ENCODE measurements around the gene NAIF1.
A peak's percentile ranks its signal among the peaks of the same experiment; 100 is the strongest.
"Not testable (repeated sequence)": the region's sequence is repeated elsewhere in the genome, so short reads cannot be mapped to it uniquely, and the experiment has no call there.

Gene NAIF1

GRCh38 chr9:128057724-128058409 lies 9.3 kb downstream of the NAIF1 start:
- DNase-seq (ENCODE audit: low spot score), result no peak

- DNase-seq (ENCODE audit: low spot score), result no peak
These were observed 10.0 kb downstream of the NAIF1 start for GRCh38 chr9:128056887-128057723.

- DNase-seq (ENCODE audit: low spot score), result no peak
These were observed 11.0 kb downstream of the NAIF1 start for GRCh38 chr9:128056086-128056485.

- DNase-seq (ENCODE audit: low spot score), result no peak
These were observed 11.6 kb downstream of the NAIF1 start for GRCh38 chr9:128055344-128056040.

- no peak for DNase-seq (ENCODE audit: low spot score)
These were observed 13.0 kb downstream of the NAIF1 start for GRCh38 chr9:128054087-128054486.

GRCh38 chr9:128053560-128053959 lies 13.6 kb downstream of the NAIF1 start:
- DNase-seq (ENCODE audit: low spot score), result no peak

DNA sequence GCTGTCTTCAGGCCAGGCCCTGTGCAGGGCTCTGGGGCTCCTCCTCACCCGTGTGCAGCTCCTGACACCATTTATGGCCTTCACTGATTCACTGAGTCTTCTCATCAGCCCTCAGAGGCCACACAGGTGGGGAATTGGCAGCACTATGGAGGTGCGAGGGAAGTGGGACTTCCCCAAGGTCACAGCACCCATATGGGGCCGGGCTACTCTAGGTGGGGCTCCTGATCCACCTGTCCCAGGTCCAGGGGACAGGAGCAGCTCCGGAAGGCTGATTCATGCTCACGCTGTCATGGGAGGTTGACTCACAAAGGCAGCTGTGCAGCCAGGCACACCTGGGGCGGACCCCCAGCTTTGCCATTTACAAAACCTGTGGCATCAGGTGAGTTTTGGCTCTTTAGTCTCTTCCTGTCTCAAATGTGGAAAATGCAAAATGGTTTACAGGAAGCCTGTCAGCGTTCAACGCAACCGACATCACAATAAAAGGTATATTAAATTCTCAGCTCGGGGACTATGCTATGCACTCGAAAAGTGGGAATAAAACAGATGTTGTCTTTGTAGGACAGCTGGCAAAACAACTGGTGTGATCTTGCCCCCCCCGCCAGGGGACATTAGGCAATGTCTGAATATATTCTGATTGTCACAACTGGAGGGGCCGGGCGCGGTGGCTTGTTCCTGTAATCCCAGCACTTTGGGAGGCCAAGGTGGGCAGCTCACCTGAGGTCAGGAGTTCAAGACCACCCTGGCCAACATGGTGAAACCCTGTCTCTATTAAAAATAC lies 15.0 kb downstream of the NAIF1 start:
- no peak for DNase-seq (ENCODE audit: low spot score)

DNA sequence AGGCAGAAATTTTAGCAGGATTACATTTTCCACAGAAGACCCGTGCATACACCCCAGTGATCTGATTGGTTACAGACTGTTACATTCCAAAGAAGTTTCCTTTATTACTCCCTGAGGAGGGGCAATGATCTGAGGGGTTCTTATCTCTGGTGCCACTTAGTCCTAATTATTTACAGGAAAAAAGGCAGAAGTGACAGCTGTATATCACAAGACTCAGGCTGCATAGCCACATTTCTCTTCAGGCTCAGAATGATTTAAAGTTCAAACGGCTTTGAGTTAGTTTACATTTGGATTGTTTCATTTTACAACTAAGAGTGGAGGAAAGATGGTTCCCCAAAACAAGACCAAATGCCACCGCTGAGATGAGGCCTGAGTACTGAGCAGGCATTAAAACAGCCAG lies 17.3 kb downstream of the NAIF1 start:
- no peak for DNase-seq (ENCODE audit: low spot score)

GRCh38 chr9:128048663-128049062 lies 18.5 kb downstream of the NAIF1 start:
- no peak for DNase-seq (ENCODE audit: low spot score)

GRCh38 chr9:128047231-128047630 lies 19.9 kb downstream of the NAIF1 start:
- DNase-seq (ENCODE audit: low spot score), result no peak

DNA sequence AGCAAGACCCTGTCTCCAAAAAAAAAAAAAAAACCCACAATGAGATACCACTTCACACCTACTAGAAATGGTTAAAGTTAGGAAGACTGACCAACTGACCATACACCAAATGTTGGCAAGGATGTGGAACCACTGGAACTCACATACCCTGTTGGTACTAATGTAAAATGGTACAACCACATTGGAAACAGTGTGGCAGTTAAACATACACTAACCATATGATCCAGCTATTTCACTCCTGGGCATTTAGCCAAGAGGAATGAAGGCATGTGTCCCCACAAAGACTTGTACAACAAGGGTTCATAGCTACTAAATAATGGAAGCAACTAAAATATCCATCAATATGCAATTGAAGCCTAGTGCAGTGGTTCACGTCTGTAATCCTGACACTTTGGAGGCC lies 21.3 kb downstream of the NAIF1 start:
- DNase-seq (ENCODE audit: low spot score), result no peak

DNA sequence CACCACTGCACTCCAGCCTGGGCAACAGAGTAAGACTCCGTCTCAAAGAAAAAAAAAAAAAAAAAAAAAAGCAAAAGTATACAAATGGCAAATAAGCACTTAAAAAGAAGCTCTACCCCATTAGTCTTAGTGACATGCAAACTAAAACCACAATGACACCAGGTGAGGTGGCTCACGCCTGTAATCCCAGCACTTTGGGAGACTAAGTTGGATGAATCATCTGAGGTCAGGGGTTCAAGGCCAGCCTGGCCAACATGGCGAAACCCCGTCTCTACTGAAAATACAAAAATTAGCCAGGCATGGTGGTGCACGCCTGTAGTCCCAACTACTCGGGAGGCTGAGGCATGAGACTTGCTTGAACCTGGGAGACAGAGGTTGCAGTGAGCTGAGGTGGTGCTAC lies 21.7 kb downstream of the NAIF1 start:
- not testable (repeated sequence) for DNase-seq (ENCODE audit: low spot score)

DNA sequence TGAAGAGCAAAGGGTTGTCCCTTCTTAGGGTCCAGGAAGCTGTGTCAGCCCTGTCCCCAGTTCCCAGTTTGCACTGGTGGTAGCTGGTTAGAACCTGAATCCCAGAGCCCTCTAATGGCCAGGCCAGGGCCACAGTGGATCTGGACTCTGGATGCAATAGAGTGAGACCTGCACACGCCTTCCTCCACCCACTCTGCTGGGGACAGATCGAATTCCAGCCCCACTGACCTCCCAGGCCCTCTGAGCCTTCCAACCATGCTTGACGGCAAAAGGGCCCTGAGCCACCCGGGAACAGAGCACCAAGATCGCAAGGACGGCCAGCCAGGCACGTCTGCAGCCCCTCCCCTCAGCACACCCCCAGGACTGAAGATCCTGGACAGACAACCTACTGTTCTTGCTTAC lies 23.7 kb downstream of the NAIF1 start:
- no peak for DNase-seq (ENCODE audit: low spot score)

DNA sequence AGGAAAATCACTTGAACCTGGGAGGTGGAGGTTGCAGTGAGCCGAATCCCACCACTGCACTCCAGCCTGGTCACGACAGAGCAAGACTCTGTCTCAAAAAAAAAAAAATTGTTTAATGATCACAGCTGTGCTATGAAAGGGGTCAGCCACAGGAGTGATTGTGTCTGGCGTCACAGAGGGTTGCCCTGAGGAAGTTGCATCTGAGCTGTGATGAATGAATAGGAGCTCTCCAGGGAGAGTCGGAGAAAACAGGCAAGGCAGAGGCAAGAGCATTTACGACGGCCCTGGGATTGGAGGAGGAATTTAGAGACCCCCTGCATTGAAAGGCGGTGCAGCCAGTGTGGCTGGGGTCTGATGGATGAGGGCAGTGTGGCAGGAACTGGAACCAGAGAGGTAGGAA lies 25.1 kb downstream of the NAIF1 start:
- no peak for DNase-seq (ENCODE audit: low spot score)

DNA sequence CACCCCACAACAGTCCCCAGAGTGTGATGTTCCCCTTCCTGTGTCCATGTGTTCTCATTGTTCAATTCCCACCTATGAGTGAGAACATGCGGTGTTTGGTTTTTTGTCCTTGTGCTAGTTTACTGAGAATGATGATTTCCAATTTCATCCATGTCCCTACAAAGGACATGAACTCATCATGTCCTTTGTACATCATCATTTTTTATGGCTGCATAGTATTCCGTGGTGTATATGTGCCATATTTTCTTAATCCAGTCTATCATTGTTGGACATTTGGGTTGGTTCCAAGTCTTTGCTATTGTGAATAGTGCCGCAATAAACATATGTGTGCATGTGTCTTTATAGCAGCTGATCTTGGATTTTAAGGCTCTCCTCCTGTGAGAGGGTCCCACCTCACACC lies 26.3 kb downstream of the NAIF1 start:
- not testable (repeated sequence) for DNase-seq (ENCODE audit: low spot score)

DNA sequence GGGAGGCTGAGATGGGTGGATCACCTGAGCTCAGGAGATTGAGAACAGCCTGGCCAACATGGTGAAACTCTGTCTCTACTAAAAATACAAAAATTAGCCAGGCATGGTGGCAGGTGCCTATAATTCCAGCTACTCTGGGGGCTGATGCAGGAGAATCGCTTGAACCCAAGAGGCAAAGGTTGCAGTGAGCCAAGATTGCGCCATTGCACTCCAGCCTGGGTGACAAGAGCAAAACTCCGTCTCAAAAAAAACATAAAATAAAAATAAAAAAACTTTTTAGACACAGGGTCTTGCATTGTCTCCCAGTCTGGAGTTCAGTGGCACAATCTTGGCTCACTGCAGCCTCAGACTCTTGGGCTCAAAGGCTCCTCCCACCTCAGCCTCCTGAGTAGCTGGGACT lies 30.6 kb downstream of the NAIF1 start:
- DNase-seq (ENCODE audit: low spot score), result not testable (repeated sequence)

DNA sequence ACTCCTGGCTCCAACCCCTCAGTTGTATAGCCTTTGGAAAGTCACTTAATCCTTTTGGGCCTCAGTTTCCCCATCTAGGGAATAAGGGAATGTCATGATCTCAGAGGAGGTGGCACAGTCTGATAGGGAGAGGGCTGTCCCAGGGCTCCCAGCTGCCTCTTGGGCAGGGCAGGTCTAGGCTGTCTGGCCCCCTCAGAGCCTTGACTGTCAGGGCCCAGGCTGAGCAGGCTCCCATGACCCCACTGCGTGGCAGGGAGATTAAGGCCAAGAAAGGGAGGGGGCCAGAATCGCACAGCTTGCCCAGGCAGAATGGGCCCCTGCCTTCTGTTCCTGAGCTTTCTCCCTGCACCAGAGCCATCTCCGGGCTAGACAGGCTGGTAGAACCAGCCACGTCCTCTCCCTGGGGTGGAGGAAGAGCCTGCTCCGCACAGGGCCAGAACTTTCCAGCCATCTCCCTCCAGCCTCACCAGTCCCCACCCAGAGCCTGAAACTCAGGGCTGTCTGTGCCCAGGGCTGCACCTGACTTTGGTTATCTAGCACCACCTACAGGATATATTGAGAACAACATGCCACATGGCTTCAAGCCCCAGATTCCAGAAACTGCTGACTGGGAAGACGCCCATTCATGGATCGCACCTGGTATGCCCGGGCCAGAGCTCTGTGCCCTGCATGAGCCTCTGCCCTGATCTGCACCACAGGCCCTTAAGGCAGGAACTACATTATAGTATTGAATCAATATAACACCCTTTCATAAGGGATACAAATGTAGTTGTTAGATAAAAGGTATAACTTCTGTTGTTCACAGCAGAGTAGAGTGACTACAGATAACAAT lies 32.1 kb downstream of the NAIF1 start:
- DNase-seq (ENCODE audit: low spot score), result peak; percentile 86

DNA sequence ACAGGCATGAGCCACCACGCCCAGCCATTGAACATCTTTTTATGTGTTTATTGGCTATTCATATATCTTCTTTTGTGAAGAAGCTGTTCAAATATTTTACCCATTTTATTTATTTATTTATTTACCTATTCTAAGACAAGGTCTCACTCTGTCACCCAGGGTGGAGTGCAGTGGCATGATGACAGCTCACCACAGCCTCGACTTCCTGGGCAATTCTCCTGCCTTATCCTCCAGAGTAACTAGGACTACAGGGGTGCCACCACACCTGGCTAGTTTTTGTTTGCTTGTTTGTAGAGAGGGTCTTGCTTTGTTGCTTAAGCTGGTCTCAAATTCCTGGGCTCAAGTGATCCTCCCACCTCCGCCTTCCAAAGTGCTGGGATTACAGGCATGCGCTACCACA lies 33.5 kb downstream of the NAIF1 start:
- no peak for DNase-seq (ENCODE audit: low spot score)

- DNase-seq (ENCODE audit: low spot score), result no peak
These were observed 39.4 kb downstream of the NAIF1 start for GRCh38 chr9:128027705-128028104.

DNA sequence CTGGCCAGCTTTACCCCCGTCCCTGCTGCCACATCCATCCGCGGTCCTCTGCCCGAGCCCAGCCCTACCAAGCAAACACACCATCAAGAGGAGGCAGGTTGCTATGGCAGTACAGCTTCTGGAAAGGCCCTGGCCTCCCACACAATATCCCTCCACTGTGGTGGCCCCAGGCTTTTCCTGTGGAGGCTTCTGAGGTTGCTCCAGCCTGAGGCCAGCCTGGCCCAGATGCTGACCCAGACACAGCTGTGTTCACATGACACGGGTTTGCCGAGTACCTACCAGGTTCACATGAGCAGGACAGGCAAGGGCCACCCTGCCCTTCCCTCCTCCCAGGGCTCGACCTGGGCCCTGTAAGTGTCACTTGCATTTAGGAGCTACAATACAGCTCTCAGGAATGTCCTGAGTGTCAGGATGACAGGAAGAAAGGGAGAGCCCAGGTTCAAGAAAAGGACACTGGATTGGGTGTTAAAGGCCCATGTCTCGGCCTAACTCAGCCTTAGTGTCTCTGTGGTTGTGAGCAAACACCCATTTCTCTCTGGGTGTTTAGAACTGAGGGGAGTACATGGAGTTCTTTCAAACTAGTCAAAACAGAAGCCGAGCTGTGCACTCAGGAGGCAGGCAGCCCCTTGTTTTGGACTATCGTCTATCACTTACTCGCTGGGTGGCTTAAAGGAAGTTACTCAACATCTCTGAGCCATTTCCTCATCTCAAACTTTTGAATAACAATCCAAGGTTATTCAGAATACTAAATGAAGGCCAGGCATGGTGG lies 40.2 kb downstream of the NAIF1 start:
- DNase-seq (ENCODE audit: low spot score), result peak; percentile 40

Data from germinal center (tissue), 1 donor.